GM12891 (cell line): Measurements from ENCODE around the gene MGAT5.

ENCODE experiments used
- DNase-seq: peaks from one replicate; pipeline ENCODE4 v3.0.0; 2011; ENCODE audit warnings: low spot score; ENCODE audit not compliant: insufficient read length
- FAIRE-seq: peaks from 2 replicates; lab custom pipeline; 2011; peaks lifted over from hg19 to GRCh38; lab: Jason Lieb, UNC
- PAX5 ChIP-seq: IDR thresholded peaks from 2 replicates; pipeline ENCODE4 v1.6.1; 2011; ENCODE audit warnings: low read length, moderate library complexity, mild to moderate bottlenecking; ENCODE audit not compliant: insufficient read depth, severe bottlenecking
- POLR2A ChIP-seq: IDR thresholded peaks from 2 replicates; pipeline ENCODE4 v1.6.1; 2011; ENCODE audit warnings: low read depth, low read length, control low read depth
- POLR2AphosphoS5 ChIP-seq: IDR thresholded peaks from 2 replicates; pipeline ENCODE4 v1.6.1; 2011; ENCODE audit warnings: low read depth, low read length, control low read depth
- POU2F2 ChIP-seq: IDR thresholded peaks from 2 replicates; pipeline ENCODE4 v1.6.1; 2011; ENCODE audit warnings: low read depth, mild to moderate bottlenecking, control low read depth, low read length, moderate library complexity
- SPI1 ChIP-seq: IDR thresholded peaks from 2 replicates; pipeline ENCODE4 v1.6.1; 2011; ENCODE audit warnings: low read depth, low read length, control low read depth
- TAF1 ChIP-seq: IDR thresholded peaks from 2 replicates; pipeline ENCODE4 v1.6.1; 2011; ENCODE audit warnings: low read depth, low read length, control low read depth

Gene MGAT5

GRCh38 chr2:134407154-134407890 is 153.4 kb downstream of the MGAT5 start:
- no peak for DNase-seq
- no peak for FAIRE-seq
- TF ChIP-seq SPI1, result no peak
- no peak for TF ChIP-seq POLR2A
- TF ChIP-seq PAX5, result no peak
- no peak for TF ChIP-seq TAF1
- TF ChIP-seq POLR2AphosphoS5, result no peak
- TF ChIP-seq POU2F2, result no peak

DNA sequence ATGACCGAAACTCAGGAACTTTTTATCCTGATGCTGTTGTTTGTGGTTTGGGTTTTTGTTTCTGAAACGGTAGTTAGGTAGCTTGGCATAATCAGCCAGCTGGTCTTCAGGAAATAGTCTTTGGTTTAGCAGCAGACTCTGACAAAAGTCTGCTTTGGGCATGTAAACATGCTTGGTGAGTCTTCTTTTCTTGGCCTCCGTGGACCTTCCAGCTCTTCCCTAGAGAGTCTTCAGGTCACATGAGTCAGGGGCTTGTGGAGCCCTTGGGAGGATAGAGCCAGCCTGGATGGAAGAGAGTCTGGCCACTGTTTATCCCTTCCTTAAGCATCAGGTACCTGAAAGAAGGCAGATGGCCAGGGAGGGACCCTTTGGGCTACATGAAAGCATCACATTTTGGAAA is 154.5 kb downstream of the MGAT5 start:
- FAIRE-seq, result no peak
- TF ChIP-seq SPI1 (no peak), TAF1 (no peak), POU2F2 (no peak), POLR2A (no peak), PAX5 (no peak), POLR2AphosphoS5 (no peak)
- no peak for DNase-seq

DNA sequence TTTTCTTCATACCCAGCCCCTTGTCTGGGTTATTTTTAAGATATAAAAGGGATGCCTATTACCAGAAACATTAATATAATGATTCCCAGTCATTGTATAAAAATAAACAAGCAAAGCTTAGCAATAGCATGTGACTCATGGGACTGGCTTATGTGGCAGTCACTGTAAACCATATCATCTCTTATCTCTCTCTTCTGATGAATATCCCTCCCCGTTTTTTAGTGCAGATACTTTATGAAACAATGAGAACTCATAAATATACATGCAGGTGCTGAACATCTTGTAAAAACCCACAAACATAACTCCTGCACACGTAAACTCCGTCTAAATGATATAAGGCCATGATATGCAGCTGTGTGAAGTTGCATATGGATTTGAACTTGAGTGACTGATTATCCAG is 154.9 kb downstream of the MGAT5 start:
- DNase-seq (no peak), FAIRE-seq (no peak)
- TF ChIP-seq POU2F2, result no peak
- no peak for TF ChIP-seq PAX5
- TF ChIP-seq TAF1, result no peak
- no peak for TF ChIP-seq POLR2AphosphoS5
- TF ChIP-seq SPI1, result no peak
- no peak for TF ChIP-seq POLR2A

- no peak for FAIRE-seq
- TF ChIP-seq TAF1 (no peak), POLR2AphosphoS5 (no peak), SPI1 (no peak), POU2F2 (no peak), PAX5 (no peak), POLR2A (no peak)
Observed at GRCh38 chr2:134410006-134410405, 156.1 kb downstream of the MGAT5 start.

GRCh38 chr2:134410831-134411231 is 157.0 kb downstream of the MGAT5 start:
- no peak for FAIRE-seq
- TF ChIP-seq POLR2A, result no peak
- no peak for TF ChIP-seq SPI1
- TF ChIP-seq POU2F2, result no peak
- TF ChIP-seq PAX5, result no peak
- no peak for TF ChIP-seq TAF1
- no peak for TF ChIP-seq POLR2AphosphoS5
- no peak for DNase-seq

More at GRCh38 chr2:134410006-134410405, 156.1 kb downstream of the MGAT5 start:
- no peak for DNase-seq

GRCh38 chr2:134411279-134411827 is 157.5 kb downstream of the MGAT5 start:
- FAIRE-seq (no peak), DNase-seq (no peak)
- TF ChIP-seq POU2F2 (no peak), POLR2A (no peak), PAX5 (no peak), POLR2AphosphoS5 (no peak), TAF1 (no peak), SPI1 (no peak)

DNA sequence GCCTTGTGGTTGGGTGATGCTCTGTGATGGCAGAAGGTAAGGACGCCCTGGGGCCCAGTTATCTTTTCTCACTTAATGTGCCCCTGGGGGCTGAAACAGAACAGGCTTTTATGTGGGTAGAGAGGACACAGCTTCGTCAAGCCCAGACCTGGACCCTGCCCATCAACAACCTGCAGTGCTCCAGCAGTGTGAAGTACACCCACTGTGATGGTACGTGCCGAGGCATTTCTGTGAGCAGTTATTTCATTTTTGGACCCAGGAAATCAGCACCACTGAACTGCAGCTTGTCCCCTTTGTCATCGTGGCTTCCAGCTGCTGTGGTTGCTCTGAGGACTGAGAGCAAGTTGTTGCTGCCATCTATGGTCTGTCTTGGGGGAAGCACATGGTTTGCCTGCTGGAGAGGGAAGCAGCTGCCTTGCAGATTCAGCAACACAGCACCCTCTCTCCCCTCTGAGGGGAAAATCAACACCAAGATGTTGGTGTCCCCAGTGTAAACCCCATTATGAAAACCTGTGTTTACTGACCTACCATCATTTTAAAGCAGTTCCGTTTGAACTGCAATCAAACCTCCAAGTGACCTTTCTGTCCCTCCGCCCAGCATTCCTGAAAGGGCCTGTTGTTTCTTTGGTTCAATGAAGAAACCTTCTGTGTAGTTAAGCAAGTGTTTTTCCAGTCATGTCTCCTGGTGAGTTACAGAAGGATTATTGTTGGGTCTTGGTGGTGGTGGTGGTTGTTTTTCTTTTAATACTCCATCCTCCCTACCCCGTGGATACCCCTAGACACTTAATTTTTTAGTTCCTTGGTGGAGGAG is 158.2 kb downstream of the MGAT5 start:
- no peak for TF ChIP-seq POLR2A
- TF ChIP-seq TAF1, result no peak
- peak; percentile 67; the same call in 1 of the 2 replicates for TF ChIP-seq POU2F2
- TF ChIP-seq SPI1, result no peak
- TF ChIP-seq PAX5, result peak; percentile 74
- FAIRE-seq, result peak; percentile 99

GRCh38 chr2:134412639-134412999 is 158.7 kb downstream of the MGAT5 start:
- no peak for FAIRE-seq
- TF ChIP-seq TAF1 (no peak), PAX5 (no peak), POU2F2 (no peak), POLR2A (no peak), POLR2AphosphoS5 (no peak), SPI1 (no peak)
- DNase-seq, result no peak

More for the DNA sequence above, 158.2 kb downstream of the MGAT5 start:
- peak; percentile 30 for DNase-seq

GRCh38 chr2:134413430-134413829 is 159.6 kb downstream of the MGAT5 start:
- DNase-seq, result no peak
- no peak for TF ChIP-seq POLR2AphosphoS5
- TF ChIP-seq SPI1, result no peak
- TF ChIP-seq PAX5, result no peak
- TF ChIP-seq POLR2A, result no peak
- TF ChIP-seq POU2F2, result no peak
- no peak for TF ChIP-seq TAF1
- no peak for FAIRE-seq
